ENCODE data around the gene MNT. TPM values are rescaled to one million over a fixed set of nuclear protein-coding genes. Genes with fewer than 3 reads are reported as not detected.

MNT gene
- total and polyA plus RNA-seq, 2 experiments from 2014 or later = 5.7 to 6.4 TPM

GRCh38 chr17:2335726-2336214 lies 65.1 kb downstream of the MNT start:
- Histone ChIP-seq H3K36me3 (ENCODE audit: insufficient read depth) (peaks cover 45% of the 10 kb centered on the region), H3K9me2 (ENCODE audit: insufficient read depth) (no peaks in the 10 kb centered on the region), H3K79me2 (replicated peaks; ENCODE audit: insufficient read depth) (peaks cover 69% of the 10 kb centered on the region), H3F3A (replicated peaks; ENCODE audit: low read depth) (peaks cover 43% of the 10 kb centered on the region), H3K4me1 (ENCODE audit: insufficient read depth) (peaks cover 20% of the 10 kb centered on the region), H3K27me3 (ENCODE audit: insufficient read depth) (no peaks in the 10 kb centered on the region), H2AFZ (peak overlapping the region; percentile 94), H4K20me1 (replicated peaks; ENCODE audit: insufficient read depth) (peaks cover 33% of the 10 kb centered on the region), H3K27ac (ENCODE audit: low read depth) (peak overlapping the region; percentile 84), H3K4me2 (peak overlapping the region; percentile 99), H3K4me3 (peak overlapping the region; percentile 95)
- no peak overlapping the region for H3K4me3 Mint-ChIP-seq
- peaks cover 2% of the 10 kb centered on the region; the same call in 1 of the 3 replicates for H3K9me3 Mint-ChIP-seq
- peaks cover 5% of the 10 kb centered on the region for H3K4me1 Mint-ChIP-seq
- H3K27ac Mint-ChIP-seq = peak overlapping the region; percentile 99
- TF ChIP-seq CREB1 (CRISPR knock-in tag; IDR thresholded peaks at IDR 0.05; ENCODE audit: low read depth) (no peak), REST (IDR thresholded peaks at IDR 0.05; ENCODE audit: unreplicated experiment) (no peak), EZH2 (IDR thresholded peaks at IDR 0.05; ENCODE audit: low read depth, unreplicated experiment) (no peak), JUNB (IDR thresholded peaks at IDR 0.05; ENCODE audit: unreplicated experiment) (no peak), ZNF331 (CRISPR knock-in tag; IDR thresholded peaks at IDR 0.05; ENCODE audit: low read depth) (no peak), ZNF114 (CRISPR knock-in tag; IDR thresholded peaks at IDR 0.05) (no peak), ETS1 (IDR thresholded peaks at IDR 0.05) (no peak), POLR2AphosphoS5 (IDR thresholded peaks at IDR 0.05; ENCODE audit: low read depth) (no peak), NANOG (IDR thresholded peaks at IDR 0.05; ENCODE audit: borderline replicate concordance) (no peak), STAT1 (IDR thresholded peaks at IDR 0.05; ENCODE audit: unreplicated experiment) (no peak), EZH2phosphoT487 (IDR thresholded peaks at IDR 0.05; ENCODE audit: unreplicated experiment) (no peak)
- TF ChIP-seq, protein P1, sequence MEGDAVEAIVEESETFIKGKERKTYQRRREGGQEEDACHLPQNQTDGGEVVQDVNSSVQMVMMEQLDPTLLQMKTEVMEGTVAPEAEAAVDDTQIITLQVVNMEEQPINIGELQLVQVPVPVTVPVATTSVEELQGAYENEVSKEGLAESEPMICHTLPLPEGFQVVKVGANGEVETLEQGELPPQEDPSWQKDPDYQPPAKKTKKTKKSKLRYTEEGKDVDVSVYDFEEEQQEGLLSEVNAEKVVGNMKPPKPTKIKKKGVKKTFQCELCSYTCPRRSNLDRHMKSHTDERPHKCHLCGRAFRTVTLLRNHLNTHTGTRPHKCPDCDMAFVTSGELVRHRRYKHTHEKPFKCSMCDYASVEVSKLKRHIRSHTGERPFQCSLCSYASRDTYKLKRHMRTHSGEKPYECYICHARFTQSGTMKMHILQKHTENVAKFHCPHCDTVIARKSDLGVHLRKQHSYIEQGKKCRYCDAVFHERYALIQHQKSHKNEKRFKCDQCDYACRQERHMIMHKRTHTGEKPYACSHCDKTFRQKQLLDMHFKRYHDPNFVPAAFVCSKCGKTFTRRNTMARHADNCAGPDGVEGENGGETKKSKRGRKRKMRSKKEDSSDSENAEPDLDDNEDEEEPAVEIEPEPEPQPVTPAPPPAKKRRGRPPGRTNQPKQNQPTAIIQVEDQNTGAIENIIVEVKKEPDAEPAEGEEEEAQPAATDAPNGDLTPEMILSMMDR (conservative IDR thresholded peaks at IDR 0.05; ENCODE audit: low read depth in 2 of 2) = no peak
- TF ChIP-seq, protein P2, sequence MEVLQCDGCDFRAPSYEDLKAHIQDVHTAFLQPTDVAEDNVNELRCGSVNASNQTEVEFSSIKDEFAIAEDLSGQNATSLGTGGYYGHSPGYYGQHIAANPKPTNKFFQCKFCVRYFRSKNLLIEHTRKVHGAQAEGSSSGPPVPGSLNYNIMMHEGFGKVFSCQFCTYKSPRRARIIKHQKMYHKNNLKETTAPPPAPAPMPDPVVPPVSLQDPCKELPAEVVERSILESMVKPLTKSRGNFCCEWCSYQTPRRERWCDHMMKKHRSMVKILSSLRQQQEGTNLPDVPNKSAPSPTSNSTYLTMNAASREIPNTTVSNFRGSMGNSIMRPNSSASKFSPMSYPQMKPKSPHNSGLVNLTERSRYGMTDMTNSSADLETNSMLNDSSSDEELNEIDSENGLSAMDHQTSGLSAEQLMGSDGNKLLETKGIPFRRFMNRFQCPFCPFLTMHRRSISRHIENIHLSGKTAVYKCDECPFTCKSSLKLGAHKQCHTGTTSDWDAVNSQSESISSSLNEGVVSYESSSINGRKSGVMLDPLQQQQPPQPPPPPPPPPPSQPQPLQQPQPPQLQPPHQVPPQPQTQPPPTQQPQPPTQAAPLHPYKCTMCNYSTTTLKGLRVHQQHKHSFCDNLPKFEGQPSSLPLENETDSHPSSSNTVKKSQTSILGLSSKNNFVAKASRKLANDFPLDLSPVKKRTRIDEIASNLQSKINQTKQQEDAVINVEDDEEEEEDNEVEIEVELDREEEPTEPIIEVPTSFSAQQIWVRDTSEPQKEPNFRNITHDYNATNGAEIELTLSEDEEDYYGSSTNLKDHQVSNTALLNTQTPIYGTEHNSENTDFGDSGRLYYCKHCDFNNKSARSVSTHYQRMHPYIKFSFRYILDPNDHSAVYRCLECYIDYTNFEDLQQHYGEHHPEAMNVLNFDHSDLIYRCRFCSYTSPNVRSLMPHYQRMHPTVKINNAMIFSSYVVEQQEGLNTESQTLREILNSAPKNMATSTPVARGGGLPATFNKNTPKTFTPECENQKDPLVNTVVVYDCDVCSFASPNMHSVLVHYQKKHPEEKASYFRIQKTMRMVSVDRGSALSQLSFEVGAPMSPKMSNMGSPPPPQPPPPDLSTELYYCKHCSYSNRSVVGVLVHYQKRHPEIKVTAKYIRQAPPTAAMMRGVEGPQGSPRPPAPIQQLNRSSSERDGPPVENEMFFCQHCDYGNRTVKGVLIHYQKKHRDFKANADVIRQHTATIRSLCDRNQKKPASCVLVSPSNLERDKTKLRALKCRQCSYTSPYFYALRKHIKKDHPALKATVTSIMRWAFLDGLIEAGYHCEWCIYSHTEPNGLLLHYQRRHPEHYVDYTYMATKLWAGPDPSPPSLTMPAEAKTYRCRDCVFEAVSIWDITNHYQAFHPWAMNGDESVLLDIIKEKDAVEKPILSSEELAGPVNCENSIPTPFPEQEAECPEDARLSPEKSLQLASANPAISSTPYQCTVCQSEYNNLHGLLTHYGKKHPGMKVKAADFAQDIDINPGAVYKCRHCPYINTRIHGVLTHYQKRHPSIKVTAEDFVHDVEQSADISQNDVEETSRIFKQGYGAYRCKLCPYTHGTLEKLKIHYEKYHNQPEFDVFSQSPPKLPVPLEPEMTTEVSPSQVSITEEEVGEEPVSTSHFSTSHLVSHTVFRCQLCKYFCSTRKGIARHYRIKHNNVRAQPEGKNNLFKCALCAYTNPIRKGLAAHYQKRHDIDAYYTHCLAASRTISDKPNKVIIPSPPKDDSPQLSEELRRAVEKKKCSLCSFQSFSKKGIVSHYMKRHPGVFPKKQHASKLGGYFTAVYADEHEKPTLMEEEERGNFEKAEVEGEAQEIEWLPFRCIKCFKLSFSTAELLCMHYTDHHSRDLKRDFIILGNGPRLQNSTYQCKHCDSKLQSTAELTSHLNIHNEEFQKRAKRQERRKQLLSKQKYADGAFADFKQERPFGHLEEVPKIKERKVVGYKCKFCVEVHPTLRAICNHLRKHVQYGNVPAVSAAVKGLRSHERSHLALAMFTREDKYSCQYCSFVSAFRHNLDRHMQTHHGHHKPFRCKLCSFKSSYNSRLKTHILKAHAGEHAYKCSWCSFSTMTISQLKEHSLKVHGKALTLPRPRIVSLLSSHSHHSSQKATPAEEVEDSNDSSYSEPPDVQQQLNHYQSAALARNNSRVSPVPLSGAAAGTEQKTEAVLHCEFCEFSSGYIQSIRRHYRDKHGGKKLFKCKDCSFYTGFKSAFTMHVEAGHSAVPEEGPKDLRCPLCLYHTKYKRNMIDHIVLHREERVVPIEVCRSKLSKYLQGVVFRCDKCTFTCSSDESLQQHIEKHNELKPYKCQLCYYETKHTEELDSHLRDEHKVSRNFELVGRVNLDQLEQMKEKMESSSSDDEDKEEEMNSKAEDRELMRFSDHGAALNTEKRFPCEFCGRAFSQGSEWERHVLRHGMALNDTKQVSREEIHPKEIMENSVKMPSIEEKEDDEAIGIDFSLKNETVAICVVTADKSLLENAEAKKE (CRISPR knock-in tag; IDR thresholded peaks at IDR 0.05) = no peak
- peak; percentile 62 for DNase-seq (ENCODE audit: low spot score)
- ATAC-seq = peak; percentile 6
- 0 out of 3 replicates have a peak, but pooled peaks cover 2% of the 10 kb centered on the region for H3K36me3 Mint-ChIP-seq (ENCODE audit: low read depth)
- peaks cover 17% of the 10 kb centered on the region for H3K27me3 Mint-ChIP-seq (ENCODE audit: insufficient read depth, low read depth, poor library complexity)
